MM.1S (cell line): ENCODE measurements around the gene GABBR1.

Source experiments
- DNase-seq: peaks from one replicate; pipeline ENCODE4 v3.0.0-alpha.2; 2015
- H2AFZ ChIP-seq: fragments of 300-600 bp; sonication (generic); 2 replicates; pipeline ENCODE4 v1.6.0; 2016; ENCODE audit warnings: antibody characterized with exemption, low read length
- H3F3A ChIP-seq: fragments of 300-600 bp; sonication (generic); 2 replicates; pipeline ENCODE4 v1.6.1; 2016; ENCODE audit warnings: mild to moderate bottlenecking, antibody characterized with exemption, low read length, moderate library complexity, mixed read lengths; ENCODE audit not compliant: insufficient read depth
- H3K27ac ChIP-seq: fragments of 300-600 bp; sonication (generic); 2 replicates; pipeline ENCODE4 v1.5.1; 2016; ENCODE audit warnings: mild to moderate bottlenecking, low read length
- H3K27me3 ChIP-seq: fragments of 300-600 bp; sonication (generic); replicated peaks from 2 replicates; pipeline ENCODE4 v1.6.0; 2016; ENCODE audit warnings: low read length; ENCODE audit not compliant: insufficient read depth
- H3K36me3 ChIP-seq: fragments of 300-600 bp; sonication (generic); replicated peaks from 2 replicates; pipeline ENCODE4 v1.6.1; 2016; ENCODE audit warnings: mild to moderate bottlenecking, low read length, mixed read lengths; ENCODE audit not compliant: insufficient read depth
- H3K4me1 ChIP-seq: fragments of 300-600 bp; sonication (generic); 2 replicates; pipeline ENCODE4 v1.6.1; 2016; ENCODE audit warnings: low read length, mixed read lengths
- H3K4me2 ChIP-seq: fragments of 300-600 bp; sonication (generic); 2 replicates; pipeline ENCODE4 v1.6.0; 2016; ENCODE audit warnings: low read depth, low read length
- H3K4me3 ChIP-seq: fragments of 300-600 bp; sonication (generic); 2 replicates; pipeline ENCODE4 v1.5.1; 2016; ENCODE audit warnings: low read length, mixed read lengths
- H3K79me2 ChIP-seq: fragments of 300-600 bp; sonication (generic); 2 replicates; pipeline ENCODE4 v1.6.1; 2016; ENCODE audit warnings: mixed run types, low read length, mixed read lengths
- H3K9ac ChIP-seq: fragments of 300-600 bp; sonication (generic); 2 replicates; pipeline ENCODE4 v1.6.1; 2016; ENCODE audit warnings: low read length, mixed read lengths
- H3K9me2 ChIP-seq: fragments of 300-600 bp; sonication (generic); replicated peaks from 2 replicates; pipeline ENCODE4 v1.6.1; 2016; ENCODE audit warnings: mild to moderate bottlenecking, low read length, mixed read lengths; ENCODE audit not compliant: insufficient read depth
- H3K9me3 ChIP-seq: fragments of 300-600 bp; sonication (generic); replicated peaks from 2 replicates; pipeline ENCODE4 v1.6.1; 2016; ENCODE audit warnings: mild to moderate bottlenecking, low read length, mixed read lengths; ENCODE audit not compliant: insufficient read depth
- H4K20me1 ChIP-seq: fragments of 300-600 bp; sonication (generic); 2 replicates; pipeline ENCODE4 v1.6.1; 2016; ENCODE audit warnings: mild to moderate bottlenecking, low read length, moderate library complexity, mixed read lengths; ENCODE audit not compliant: insufficient read depth
- CTCF ChIP-seq: fragments of 300-600 bp; sonication (generic); IDR thresholded peaks from 2 replicates; pipeline ENCODE4 v1.5.1; 2016; ENCODE audit warnings: antibody characterized with exemption, low read length, mixed read lengths
- EZH2 ChIP-seq: fragments of 300-600 bp; sonication (generic); optimal IDR thresholded peaks from 2 replicates; pipeline ENCODE3; 2017; ENCODE audit warnings: low read depth, mild to moderate bottlenecking, antibody characterized with exemption, low read length, mixed read lengths
- EZH2phosphoT487 ChIP-seq: fragments of 300-600 bp; sonication (generic); IDR thresholded peaks from 2 replicates; pipeline ENCODE4 v1.6.1; 2018; ENCODE audit warnings: antibody characterized with exemption, low read length

Gene GABBR1

DNA sequence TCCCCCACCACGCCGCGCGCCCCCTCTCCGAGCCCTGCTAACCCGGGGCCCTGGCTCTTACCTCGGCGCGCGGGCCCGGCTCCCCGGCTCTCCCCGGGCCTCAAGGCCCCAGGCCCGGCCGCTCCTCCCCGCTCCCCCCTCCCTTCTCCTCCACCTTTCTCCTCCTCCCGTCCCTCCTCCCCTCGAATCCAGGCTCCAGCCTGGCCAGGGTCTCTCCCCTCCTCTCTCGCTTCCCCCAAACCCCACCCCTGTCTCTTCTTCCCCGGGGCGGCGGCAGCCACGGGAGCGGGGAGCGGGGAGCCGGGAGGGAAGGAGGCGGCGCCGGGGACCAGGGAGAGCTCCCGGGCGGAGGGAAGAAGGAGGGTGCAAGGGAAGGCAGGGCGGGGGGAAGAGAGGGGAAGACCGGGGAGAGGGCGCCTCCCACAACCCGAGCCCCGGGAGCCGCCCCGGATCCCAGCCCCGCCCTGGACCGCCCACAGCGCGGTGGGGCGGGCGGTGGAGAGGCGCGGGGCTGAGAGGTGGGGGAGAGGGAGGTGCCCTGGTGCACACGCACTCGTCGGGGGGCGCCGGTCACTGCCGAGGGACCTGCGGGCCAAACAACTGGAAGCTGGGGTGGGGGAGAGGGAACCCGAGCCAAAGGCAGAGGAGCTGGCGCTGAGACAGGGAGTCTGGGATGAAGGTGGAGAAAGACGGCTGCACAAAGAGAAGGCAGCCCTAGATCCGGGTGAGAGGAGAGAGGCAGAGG lies at the start of gene GABBR1:
Gene GABBR1 (minus strand): TSS at position 395 of the 745 bp plus-strand sequence. CDS start 798 bp downstream, outside the sequence.
- Histone ChIP-seq H3K27me3 (no peaks in the 10 kb centered on the region), H3K9me2 (no peaks in the 10 kb centered on the region), H2AFZ (peak within 1 kb of the TSS; percentile 90)

DNA sequence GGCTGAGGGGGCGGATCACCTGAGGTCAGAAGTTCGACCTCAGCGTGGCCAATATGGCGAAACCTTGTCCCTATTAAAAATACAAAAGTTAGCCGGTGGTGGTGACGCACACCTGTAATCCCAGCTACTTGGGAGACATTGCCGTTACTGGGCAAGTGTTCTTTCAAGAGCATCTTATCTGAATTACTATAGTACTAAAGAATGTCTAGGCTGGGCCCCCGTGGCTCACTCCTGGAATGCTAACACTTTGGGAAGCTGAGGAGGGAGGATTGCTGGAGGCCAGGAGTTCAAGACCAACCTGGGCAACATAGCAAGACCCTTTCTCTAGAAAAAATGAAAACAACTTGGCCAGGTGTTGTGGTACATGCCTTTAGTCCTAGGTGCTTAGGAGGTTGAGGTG lies 48.8 kb upstream of the GABBR1 start:
- Histone ChIP-seq H3F3A (no peaks in the 10 kb centered on the region), H3K79me2 (no peaks in the 10 kb centered on the region), H3K9ac (no peak overlapping the region), H3K9me3 (no peaks in the 10 kb centered on the region), H3K9me2 (no peaks in the 10 kb centered on the region), H3K4me3 (no peak overlapping the region), H3K27me3 (no peaks in the 10 kb centered on the region), H4K20me1 (no peaks in the 10 kb centered on the region), H3K4me2 (no peak overlapping the region), H3K36me3 (no peaks in the 10 kb centered on the region), H3K27ac (no peak overlapping the region), H2AFZ (no peak overlapping the region), H3K4me1 (peaks cover 12% of the 10 kb centered on the region)
- TF ChIP-seq CTCF, result no peak
- no peak for TF ChIP-seq EZH2phosphoT487
- TF ChIP-seq EZH2, result no peak
- no peak for DNase-seq

More for the DNA sequence above, at the start of gene GABBR1:
- Histone ChIP-seq H3K4me3 (peak within 1 kb of the TSS; percentile 85), H3K4me1 (0 out of 2 replicates have a peak, but pooled peaks cover 5% of the 10 kb centered on the region), H3K9ac (peak within 1 kb of the TSS; percentile 41; the same call in 1 of the 2 replicates), H3K36me3 (no peaks in the 10 kb centered on the region), H3K9me3 (no peaks in the 10 kb centered on the region), H3K27ac (no peak within 1 kb of the TSS), H3K79me2 (no peaks in the 10 kb centered on the region), H3K4me2 (peak within 1 kb of the TSS; percentile 90), H4K20me1 (no peaks in the 10 kb centered on the region), H3F3A (no peaks in the 10 kb centered on the region)
- TF ChIP-seq CTCF, result no peak
- TF ChIP-seq EZH2, result no peak
- TF ChIP-seq EZH2phosphoT487, result no peak
- DNase-seq, result peak; percentile 63

DNA sequence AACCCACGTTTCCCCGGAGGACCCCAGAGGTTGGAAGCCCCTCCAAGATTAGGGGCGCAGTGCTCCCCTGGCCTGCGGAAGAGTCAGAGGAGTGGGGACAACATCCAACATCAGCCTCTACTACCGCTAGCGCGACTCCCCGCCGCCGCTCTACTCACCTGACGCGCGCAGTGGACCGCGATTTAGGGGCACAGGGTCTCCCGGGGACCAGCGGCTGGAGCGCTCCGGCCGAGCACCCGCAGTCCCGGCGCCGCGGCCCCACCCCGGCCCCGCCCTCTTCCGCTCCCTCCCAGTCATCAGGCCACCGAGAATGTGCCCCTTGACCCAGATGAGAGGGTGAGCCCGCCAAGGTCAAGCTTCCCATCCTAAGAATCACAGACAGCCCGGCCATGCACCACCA lies 47.9 kb upstream of the GABBR1 start, which contains the start of gene ZFP57:
Gene ZFP57 (minus strand): TSS at position 249 of the 400 bp plus-strand sequence. CDS start 4,149 bp downstream, outside the sequence.
- Histone ChIP-seq H3K9me3 (no peaks in the 10 kb centered on the region), H3K36me3 (no peaks in the 10 kb centered on the region), H3K27ac (no peak within 1 kb of the TSS), H3K4me1 (peaks cover 16% of the 10 kb centered on the region), H2AFZ (peak within 1 kb of the TSS; percentile 12; the same call in 1 of the 2 replicates), H3K9me2 (no peaks in the 10 kb centered on the region), H4K20me1 (no peaks in the 10 kb centered on the region), H3K9ac (no peak within 1 kb of the TSS), H3K4me2 (peak within 1 kb of the TSS; percentile 38; the same call in 1 of the 2 replicates), H3K27me3 (no peaks in the 10 kb centered on the region), H3F3A (no peaks in the 10 kb centered on the region), H3K79me2 (no peaks in the 10 kb centered on the region), H3K4me3 (peak within 1 kb of the TSS; percentile 31; the same call in 1 of the 2 replicates)
- no peak for DNase-seq
- no peak for TF ChIP-seq CTCF
- TF ChIP-seq EZH2phosphoT487, result no peak
- TF ChIP-seq EZH2, result no peak
